GM21723 (cell line): ENCODE data around the gene DDX51.
"Not testable (repeated sequence)": the region's sequence is repeated elsewhere in the genome, so short reads cannot be mapped to it uniquely, and the experiment has no call there.

Experiments used
- ATAC-seq: cut with Tn5 transposase; IDR thresholded peaks from one replicate; pipeline ENCODE4 v1.9.1; 2021; ENCODE audit warnings: mild to moderate bottlenecking, moderate library complexity; ENCODE audit not compliant: unreplicated experiment

The DDX51 gene

GRCh38 chr12:132155771-132156572 lies 11.9 kb upstream of the DDX51 start:
- ATAC-seq: no peak

GRCh38 chr12:132154941-132155770 lies 11.0 kb upstream of the DDX51 start:
- no peak for ATAC-seq

GRCh38 chr12:132154341-132154761 lies 10.2 kb upstream of the DDX51 start:
- ATAC-seq: peak; percentile 19

DNA sequence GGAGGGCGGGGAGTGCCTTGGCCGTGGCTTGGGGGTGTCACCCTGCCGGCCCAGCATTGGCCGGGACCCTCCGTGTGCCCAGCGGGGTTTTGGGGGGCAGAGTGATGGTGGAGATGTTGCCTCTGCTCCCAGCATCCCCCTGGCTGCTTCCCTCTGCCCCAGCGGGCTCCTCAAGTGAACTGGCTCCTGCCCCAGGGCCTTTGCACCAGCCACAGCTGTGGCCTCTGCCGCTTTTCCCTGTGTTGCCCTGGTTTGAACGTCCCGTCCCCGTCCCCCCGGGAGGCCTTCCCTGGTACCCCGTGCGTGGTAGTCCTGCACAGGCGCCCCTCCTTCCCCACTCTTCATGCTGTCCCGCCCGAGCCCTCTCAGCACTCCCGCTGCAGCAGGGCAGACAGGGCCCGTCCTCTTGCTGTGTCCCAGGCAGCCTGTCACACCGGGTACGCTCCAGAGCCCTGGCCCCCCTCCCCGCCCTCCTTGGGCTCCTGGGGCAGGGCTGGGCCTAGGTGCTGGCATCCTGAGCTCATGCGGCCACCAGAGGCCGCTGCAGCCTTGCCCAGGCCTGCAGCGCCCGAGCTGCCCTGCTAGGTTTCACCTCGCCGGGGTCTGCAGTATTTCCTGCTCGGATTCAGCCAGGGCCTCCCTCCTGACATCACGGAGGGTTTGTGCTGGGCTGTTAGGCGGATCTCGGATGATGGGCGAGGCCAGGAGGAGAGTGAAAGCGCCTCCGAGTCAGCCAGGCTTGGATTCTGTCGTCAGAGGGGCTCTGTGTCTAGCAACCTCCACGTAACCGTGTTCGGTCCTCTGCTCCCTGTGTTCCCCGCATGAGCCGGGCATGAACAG lies 9.6 kb upstream of the DDX51 start:
- ATAC-seq: peak; percentile 85

GRCh38 chr12:132152953-132153352 lies 8.8 kb upstream of the DDX51 start:
- no peak for ATAC-seq

- ATAC-seq: no peak
Observed at GRCh38 chr12:132152411-132152821, 8.3 kb upstream of the DDX51 start.

DNA sequence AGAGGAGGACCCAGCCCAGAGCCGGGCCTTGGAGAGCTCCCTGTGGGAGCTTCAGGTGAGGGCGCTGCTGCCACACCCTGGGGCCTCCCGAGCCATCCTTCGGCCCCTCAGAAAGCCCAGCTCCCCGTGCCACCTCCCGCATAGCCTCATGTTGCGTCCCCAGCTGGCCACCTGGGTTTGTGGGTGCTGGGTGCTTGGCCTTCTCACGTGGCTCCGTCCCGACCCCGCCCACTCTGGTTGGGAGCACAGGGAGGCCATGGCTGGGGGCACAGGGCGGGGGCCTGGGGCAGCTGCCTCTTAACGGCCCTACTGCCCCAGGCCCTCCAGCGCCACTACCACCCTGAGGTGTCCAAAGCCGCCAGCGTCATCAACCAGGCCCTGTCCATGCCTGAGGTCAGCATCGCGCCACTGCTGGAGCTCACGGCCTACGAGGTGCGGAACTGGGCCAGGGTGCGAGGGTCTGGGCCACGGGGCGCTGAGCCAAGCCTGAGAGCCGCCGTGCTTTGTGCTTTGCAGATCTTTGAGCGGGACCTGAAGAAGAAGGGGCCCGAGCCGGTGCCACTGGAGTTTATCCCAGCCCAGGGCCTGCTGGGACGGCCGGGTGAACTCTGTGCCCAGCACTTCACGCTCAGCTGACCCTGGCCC lies 7.8 kb upstream of the DDX51 start:
- ATAC-seq: no peak

DNA sequence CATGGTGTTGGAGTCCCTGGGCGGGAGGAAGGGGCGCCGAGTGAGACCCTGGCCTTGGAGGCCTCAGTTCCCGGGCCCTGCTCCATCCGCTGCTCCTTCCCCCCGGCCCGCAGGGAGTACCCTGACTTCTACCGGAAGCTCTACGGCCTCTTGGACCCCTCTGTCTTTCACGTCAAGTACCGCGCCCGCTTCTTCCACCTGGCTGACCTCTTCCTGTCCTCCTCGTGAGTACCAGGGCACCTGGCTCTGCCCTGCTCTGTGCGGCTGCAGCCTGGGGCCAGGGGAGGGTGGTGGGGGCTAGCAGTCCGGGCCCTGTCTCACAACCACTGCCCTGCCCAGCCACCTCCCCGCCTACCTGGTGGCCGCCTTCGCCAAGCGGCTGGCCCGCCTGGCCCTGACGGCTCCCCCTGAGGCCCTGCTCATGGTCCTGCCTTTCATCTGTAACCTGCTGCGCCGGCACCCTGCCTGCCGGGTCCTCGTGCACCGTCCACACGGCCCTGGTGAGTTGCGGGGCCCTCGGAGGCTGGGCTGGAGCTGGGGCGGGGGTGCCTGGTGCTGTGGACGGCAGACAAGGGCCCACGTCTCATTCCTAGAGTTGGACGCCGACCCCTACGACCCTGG lies 7.1 kb upstream of the DDX51 start:
- ATAC-seq: no peak

DNA sequence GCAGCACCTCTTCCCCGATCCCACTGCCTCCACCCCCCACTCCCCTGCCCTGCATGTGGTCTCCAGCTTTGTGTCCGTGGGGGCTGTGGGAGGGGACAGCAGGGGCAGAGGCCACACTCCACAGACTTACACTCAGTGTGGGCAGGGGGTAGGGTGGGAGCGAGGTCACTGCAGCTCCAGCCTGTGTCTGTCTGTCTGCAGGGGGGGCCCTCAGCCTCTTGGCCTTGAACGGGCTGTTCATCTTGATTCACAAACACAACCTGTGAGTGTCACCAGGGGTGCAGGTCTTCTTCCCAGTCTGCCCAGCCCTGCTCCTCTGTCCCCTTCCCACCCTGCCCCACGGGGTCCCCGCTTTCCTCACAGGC lies 6.6 kb upstream of the DDX51 start:
- no peak for ATAC-seq

DNA sequence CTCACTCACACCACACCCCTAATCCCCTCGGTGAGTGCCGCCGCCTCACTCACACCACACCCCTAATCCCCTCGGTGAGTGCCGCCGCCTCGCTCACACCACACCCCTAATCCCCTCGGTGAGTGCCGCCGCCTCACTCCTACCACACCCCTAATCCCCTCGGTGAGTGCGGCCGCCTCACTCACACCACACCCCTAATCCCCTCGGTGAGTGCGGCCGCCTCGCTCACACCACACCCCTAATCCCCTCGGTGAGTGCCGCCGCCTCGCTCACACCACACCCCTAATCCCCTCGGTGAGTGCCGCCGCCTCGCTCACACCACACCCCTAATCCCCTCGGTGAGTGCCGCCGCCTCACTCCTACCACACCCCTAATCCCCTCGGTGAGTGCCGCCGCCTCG lies 5.4 kb upstream of the DDX51 start:
- ATAC-seq: not testable (repeated sequence)

DNA sequence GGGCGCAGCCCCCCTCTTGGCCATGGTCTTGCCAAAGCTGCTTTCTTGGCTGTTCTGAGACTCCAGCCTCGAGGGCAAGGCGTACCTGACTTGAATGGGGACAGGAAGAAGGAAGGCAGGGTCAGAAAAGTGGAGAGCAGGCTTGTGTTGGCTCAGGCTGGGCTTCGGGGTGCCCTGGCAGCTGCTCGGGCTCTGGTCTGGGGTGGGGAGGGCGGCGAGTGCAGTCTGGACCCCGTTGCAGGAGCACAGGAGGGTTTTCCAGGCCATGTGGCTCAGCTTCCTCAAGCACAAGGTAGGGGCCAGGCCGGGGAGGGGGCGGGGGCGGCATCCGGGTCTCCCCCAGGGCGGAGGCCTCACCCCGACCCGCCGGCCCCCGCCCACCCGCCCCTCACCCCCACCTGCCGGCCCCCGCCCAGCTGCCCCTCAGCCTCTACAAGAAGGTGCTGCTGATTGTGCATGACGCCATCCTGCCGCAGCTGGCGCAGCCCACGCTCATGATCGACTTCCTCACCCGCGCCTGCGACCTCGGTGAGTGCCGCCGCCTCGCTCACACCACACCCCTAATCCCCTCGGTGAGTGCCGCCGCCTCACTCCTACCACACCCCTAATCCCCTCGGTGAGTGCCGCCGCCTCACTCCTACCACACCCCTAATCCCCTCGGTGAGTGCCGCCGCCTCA lies 4.4 kb upstream of the DDX51 start:
- ATAC-seq: no peak

DNA sequence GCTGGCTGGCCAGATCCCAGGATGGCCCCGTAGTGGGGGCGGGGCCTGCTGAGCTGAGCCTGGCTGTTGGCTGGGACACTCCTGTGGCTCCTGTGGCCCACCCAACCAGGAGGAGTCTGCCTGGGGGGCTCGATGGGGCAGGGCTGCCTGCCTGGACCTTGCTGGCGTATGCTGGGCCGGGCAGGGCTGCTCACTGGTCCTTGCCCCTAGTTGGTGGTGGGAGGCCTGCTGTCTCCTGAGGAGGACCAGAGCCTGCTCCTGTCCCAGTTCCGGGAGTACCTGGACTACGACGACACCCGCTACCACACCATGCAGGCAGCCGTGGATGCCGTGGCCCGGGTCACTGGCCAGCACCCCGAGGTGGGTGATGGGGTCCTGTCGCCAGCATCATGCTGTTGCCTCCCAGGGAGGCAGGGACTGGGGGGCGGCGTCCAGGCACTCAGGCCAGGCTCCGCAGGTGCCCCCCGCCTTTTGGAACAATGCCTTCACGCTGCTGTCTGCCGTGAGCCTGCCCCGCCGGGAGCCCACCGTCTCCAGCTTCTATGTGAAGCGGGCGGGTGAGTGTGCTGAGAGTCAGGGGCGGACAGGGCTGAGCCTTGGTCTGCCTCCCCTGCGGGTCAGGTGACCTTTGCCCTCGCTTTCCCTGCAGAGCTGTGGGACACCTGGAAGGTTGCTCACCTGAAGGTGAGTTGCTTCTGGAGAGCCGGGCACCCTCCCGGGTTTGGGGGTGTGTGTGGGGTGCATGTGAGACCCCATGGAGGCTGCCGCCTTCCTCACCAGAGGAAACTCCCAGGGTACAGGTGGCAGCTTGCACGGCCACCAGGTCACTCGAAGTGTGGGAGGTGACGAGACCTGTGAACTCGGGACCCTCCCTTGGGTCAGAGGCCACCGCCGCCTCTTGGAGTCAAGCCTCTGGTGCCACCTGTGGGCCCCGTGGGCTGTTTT lies 3.6 kb upstream of the DDX51 start:
- no peak for ATAC-seq

DNA sequence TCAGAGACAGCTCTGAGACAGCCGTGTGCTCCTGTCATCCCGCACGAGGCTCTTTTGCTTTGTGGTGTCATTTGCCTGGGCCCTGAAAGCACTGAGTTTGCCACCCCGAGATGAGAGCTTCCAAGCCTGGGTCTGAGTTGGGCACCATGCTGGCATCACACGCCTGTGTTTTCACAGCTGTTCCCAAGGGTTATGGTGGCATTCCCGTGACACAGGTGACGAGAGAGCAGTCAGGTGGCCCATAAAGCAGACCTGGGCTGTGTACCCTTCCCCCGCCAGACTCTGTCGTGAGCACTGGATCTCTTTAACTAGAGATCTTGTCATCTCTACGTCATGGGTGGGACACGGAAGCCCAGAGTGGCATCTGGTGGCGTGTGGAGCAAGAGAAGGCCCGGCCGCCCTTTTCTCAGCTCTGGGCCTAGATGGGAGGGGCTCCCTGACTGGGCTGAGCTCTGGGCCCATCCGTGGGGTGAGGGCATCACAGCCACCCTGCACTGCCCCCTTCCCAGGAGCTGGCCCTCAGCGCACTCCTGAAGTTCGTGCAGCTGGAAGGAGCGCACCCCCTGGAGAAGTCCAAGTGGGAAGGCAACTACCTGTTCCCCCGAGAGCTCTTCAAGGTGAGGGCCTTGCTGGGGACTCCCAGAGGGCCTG lies 2.8 kb upstream of the DDX51 start:
- ATAC-seq: no peak

- no peak for ATAC-seq
Observed at GRCh38 chr12:132146098-132146497, 2.0 kb upstream of the DDX51 start.

DNA sequence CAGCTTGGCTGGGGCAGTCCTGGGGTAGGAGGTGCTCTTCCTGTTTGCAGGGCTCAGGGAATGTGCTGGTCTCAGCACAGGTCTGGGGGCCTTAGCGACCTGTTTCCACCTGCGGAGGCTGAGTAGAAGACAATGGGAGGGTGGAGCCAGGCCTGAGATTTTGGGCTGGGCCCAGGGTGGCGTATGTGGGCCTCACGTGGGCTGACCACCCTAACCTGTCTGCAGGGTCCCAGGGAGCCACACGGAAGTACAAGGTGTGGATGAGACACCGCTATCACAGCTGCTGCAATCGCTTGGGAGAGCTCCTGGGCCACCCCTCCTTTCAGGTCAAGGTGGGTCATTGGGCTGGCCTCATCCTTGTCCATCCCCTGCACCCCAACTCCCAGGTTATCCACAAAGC lies 1.2 kb upstream of the DDX51 start:
- no peak for ATAC-seq

GRCh38 chr12:132144810-132145168 lies 670 bp upstream of the DDX51 start:
- no peak for ATAC-seq

- peak; percentile 33 for ATAC-seq
Observed at GRCh38 chr12:132143336-132144071, 615 bp downstream of the DDX51 start.
